HG03108 (cell line): ENCODE results near the gene IRX3.

Source experiments
- ATAC-seq: cut with Tn5 transposase; IDR thresholded peaks from one replicate; pipeline ENCODE4 v1.9.1; 2021; ENCODE audit warnings: moderate library complexity; ENCODE audit not compliant: unreplicated experiment

The IRX3 gene

DNA sequence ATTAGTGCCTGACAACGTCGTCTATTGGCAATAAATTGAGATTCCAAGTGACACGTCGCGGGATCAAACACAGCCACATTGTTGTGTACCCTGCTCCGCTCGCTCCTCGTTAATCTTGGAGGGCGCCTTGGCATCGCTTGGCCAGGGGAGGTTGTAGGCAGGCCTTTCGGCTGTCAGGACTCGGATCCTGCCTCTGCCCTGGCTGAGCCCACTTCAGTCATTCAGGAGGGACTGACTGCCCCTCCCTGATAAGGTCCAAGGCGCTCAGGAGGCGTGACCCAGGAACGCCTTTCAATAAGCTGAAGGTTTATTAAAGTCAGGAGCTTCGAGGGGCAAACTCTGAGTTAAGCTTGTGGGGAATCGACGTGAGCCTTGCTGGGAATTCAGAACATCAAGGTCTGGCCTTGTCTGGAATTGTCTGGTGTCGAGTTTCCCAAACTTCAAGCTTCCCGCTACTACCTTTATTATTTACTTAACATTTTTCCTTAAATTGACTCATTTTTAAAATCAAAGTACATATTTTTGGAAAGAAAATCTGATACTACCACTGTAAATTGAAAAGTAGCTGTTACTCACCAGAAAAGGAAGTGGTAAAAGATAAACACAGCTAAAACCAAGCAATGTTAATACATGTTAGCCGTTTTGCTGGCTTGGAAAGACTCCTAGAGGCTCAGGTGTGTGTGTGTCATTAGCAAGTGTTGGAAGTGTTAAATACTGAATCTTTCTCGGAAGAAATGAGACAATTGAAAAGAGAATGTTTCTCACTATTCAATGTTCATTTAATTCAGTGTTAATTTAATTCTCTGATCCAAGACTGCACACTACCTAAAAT, 5.3 kb upstream of the IRX3 start:
- no peak for ATAC-seq

DNA sequence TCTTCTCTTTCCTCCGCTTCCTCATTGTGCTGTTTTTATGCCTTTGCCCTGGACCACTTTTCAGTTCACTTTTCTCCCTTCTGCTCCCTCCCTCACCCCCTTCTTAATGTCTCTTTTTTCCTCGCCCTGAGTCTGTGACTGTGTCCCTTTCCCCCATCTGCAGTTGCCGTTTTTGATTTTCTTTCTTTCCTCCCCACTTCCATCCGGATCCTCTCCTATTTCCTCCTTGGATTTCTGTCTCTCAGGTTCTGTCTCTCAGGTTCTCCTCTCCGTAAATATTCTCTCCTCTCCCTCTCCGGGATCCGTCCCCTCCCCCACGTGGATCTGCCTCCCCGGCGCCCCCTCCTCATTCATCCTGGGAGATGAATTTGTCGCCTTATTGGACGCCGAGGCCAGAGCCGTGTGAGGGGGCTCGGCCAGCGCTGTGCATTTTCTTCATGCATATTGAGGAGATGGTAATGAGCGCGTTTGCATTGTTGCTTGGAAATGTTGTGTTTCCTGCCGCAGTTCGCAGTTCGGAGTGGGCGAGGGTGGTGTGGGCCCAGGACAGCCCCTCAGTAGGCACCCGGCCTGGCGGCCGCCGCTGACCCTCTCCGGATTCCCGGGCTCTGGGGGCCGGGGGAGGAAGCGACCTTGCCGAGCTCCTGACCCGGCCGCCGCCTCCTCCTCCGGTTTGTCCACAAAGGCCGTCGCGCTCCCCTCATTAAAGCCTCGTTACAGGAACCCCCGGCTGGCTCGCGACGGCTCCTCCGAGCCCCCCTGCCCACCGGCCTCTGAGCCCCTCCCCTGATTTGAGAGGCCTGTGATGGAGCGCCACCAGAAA, 4.5 kb upstream of the IRX3 start:
- no peak for ATAC-seq

- no peak for ATAC-seq
Measured at GRCh38 chr16:54289945-54290832, 3.6 kb upstream of the IRX3 start.

DNA sequence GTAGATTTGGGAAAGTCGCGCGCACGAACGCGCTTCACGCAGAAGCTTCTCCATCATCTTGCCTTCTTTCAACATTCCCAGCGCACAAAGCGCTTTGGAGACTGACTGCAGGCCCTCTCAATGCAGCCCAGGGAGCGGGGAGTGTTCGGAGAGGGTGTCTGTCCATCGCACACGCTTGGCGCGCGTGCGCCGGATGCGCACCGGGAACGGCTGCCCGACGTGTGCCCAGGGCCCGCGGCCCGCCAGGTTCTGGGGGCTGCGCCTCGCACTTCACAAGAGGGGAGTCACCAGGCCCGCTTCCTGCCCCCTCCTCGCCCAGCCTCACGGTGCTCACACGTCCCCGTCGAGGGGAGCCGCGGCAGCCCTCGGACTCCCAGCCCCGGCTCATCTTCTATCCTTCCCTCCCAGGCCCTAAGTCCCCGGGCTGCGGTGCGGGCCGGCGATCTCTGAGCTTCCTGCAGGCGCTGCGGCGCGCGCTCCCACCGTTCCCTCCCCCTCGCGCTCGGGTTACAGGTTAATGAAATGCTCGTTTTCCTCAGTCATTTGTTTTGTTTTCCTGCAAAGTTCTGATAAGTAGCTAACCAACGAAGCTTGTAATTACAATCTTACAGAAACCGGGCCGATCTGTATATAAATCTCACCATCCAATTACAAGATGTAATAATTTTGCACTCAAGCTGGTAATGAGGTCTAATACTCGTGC, 2.8 kb upstream of the IRX3 start:
- no peak for ATAC-seq

- ATAC-seq, result no peak
Measured at GRCh38 chr16:54288835-54289241, 2.3 kb upstream of the IRX3 start.

GRCh38 chr16:54288030-54288834, 1.6 kb upstream of the IRX3 start:
- no peak for ATAC-seq

GRCh38 chr16:54287131-54288029, 793 bp upstream of the IRX3 start:
- ATAC-seq, result no peak

- ATAC-seq, result no peak
Measured at GRCh38 chr16:54286090-54286365, 559 bp downstream of the IRX3 start.

GRCh38 chr16:54285414-54286089, 1.0 kb downstream of the IRX3 start:
- ATAC-seq, result no peak

GRCh38 chr16:54284931-54285413, 1.6 kb downstream of the IRX3 start:
- no peak for ATAC-seq

DNA sequence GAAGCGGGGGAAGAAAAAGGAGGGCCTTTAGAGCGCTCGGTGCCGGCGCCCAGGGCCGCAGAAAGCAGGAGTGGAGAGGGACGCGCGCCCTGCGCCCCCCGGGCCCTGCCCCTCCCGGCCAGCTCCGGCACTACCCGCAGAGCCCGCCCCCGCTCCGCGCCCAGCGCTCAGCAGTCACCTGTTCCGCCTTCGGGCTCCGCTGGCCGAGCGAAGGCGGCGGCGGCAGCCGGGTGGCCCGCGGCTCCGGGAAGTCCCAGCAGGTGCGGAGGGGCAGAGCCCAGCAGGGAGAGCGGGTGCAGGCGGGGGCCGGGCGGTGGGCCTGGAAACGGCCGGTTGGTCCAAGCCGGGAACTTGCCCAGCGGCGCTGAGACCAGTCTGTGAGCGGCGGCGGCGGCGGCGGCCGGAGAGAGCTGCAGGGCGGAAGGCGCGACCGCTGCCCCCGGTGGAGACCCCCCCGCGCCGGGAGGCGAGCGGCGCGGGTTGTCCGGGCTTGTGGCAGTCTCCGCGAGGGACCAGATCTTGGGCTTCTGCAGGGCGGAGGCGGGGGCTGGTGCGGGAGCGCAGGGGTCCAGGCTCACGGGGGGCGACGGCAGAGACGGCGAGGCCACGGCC, 2.2 kb downstream of the IRX3 start:
- ATAC-seq, result no peak

GRCh38 chr16:54283725-54284318, 2.8 kb downstream of the IRX3 start:
- no peak for ATAC-seq

- ATAC-seq, result no peak
Measured at GRCh38 chr16:54282928-54283724, 3.5 kb downstream of the IRX3 start.

- ATAC-seq, result no peak
Measured at GRCh38 chr16:54282202-54282927, 4.2 kb downstream of the IRX3 start.

- no peak for ATAC-seq
Measured at GRCh38 chr16:54281535-54282201, 4.9 kb downstream of the IRX3 start.
